ENCODE data around the gene GSTK1.

DNA sequence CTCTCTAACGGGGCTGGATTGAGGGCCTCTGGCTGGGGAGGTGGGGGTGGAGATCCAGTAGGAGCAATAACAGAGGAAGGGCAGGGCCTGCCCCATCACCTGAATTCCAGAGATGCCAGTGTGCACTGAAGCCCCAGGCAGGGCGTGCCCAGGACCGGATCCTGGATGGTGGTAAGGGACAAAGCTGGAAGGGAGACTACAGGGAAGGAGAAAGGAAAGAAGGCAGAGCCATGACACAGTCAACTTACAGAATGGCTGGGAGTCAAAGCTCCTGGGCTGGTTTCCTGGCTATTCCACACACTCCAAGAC lies 22.2 kb downstream of the GSTK1 start:
- no peak for TF ChIP-seq CTCF (IDR thresholded peaks at IDR 0.05; ENCODE audit: low read depth, low read length, poor library complexity, severe bottlenecking)
- TF ChIP-seq EZH2phosphoT487 (IDR thresholded peaks at IDR 0.05; ENCODE audit: borderline replicate concordance, low read length): no peak
